GM19240 (cell line): Measurements from ENCODE around the gene EFCAB8.
"Not testable (repeated sequence)": the region's sequence is repeated elsewhere in the genome, so short reads cannot be mapped to it uniquely, and the experiment has no call there.

Experiments
- DNase-seq: peaks from one replicate; pipeline ENCODE4 v3.0.0; 2011; ENCODE audit warnings: low spot score; ENCODE audit not compliant: insufficient read length

The EFCAB8 gene

DNA sequence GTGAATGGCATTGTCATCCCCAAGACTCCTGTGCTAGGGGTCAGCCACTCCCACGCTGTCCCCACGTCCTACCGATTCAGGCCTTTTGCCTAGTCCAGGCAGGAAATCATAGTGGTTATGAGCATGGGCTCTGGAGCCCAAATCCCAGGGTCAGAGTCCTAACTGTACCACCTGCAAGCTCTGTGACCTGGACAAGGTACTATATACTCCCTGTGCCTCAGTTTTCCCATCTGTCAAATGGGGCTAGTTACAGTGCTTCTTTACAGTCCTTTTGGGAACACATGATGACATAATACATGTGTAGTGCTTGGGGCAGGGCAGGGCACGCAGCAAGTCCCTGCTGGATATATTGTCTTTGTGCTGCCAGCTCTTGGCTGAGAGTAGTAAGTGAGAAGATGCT is 27.2 kb downstream of the EFCAB8 start:
- no peak for DNase-seq

DNA sequence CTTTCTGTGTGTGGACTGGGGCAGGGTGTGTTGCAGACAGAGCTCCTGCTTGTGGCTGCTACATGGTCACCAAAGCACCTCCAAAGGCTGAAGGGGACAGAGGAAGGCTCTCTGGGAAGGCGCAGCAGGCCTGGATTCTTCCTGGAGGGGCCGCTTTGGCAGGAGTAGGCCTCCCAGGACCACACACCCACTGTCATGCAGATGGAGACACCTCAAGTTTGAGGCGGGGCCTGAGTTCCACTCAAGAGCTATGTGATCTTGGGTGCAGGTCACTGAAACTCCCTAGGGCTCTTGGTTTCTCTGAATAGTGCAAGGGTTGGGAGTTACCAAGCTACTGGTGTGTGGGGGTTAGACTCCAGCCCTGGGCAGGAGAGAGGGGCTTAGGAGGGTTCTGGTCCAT is 27.9 kb downstream of the EFCAB8 start:
- no peak for DNase-seq

DNA sequence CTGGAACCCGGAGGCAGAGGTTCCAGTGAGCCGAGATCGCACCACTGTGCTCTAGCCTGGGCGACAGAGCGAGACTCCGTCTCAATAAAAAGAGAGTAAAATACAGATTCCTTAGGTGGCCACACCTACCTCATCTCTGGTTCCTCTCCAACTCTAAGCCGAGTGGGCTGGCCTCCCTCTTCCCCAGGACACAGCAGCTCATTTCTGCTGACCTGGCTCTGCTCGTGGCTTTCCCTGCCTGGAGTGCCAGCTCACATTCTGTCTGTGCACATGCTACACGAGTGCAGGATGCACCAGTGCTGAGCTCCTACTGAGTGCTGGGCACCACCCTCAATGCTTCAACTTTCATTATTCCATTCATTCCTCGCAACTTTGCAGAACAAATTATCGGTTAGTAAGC is 28.8 kb downstream of the EFCAB8 start:
- DNase-seq, result no peak

DNA sequence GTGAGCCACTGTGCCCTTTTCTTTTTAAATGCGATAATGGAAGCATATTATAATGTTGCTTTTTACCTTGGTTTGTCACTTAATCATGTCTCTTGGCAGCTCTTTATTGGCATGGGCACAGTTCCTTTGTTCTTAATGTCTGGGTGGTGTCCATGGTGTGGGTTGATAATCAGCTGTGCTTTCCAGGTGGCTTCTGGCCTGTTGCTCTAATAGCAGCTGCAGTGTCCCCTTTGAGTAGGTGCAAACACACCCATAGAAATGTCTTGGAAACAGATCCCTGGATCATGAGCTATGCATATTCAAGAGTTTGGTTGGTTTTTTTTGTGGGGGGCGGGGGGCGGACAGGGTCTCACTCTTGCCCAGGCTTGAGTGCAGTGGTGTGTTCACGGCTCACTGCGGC is 29.9 kb downstream of the EFCAB8 start:
- no peak for DNase-seq

DNA sequence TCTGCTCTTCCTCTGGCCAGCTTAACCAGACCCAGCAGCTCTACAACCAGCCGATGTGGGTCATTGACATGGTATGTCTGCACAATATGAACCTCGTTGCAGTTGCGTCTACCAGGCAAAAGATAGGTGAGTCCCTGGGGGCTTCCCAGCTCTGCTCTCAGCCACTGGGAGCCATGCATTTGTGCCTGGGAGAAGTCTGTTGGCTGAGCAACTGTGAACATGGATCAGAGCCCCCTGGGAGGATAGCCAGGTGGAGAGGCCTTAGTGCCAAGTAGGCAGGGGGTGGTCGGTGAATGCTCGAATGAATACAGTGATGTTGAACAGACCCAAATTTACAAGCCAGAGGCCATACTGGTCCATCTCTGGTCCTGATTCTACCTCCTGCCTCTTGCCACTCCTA is 30.6 kb downstream of the EFCAB8 start:
- no peak for DNase-seq

DNA sequence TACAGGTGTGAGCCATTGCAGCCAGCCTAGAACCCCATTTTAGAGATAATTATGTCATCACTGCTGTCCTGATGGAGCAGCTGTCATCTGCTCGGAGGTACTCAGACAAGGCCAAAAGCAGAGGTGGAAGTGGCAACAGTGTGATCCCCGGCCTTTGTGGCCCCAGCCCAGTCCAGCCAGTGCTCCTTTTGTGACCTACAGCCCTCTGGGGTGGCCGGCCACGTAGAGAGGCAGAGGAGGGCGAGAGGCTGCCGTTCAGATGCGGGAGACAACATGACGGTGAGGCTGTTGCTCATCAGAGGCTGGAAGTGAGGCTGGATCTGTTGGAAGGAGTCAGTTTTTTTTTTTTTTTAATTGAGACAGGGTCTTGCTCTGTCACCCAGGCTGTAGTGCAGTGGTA is 32.8 kb downstream of the EFCAB8 start:
- DNase-seq, result no peak

DNA sequence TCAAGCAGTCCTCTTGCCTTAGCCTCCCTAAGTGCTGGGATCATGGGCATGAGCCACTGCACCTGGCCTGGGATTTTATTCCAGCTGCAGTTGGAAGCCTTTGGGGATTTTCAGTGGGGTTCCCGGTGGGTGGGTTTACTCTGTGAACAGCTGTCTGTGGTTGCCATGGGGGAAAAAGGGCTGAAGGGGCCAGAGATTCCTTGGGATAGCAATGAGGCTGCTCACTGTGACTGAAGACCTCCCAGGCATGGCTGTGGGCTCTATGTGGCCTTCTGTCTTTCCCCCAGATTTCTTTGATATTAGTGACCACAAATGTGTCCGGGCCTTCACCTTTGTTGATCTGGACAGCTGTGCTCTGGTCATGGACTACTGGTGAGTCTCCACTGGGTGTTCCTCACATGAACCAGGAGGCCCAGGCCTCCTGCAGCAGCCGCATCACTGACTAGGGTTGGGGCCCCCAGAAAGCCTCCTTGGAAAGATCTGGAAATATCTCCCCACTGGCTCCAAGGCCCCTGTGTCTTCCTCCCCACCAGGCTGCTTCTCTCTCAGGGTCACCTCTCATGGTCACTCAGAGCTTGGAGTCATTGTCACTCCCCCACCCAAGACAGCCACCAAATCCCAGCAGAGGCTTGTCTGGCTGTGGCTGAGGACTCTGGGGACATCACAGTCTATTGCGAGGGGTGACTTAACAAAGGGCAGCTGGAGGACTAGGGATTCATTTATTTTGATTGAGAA is 33.4 kb downstream of the EFCAB8 start:
- no peak for DNase-seq

DNA sequence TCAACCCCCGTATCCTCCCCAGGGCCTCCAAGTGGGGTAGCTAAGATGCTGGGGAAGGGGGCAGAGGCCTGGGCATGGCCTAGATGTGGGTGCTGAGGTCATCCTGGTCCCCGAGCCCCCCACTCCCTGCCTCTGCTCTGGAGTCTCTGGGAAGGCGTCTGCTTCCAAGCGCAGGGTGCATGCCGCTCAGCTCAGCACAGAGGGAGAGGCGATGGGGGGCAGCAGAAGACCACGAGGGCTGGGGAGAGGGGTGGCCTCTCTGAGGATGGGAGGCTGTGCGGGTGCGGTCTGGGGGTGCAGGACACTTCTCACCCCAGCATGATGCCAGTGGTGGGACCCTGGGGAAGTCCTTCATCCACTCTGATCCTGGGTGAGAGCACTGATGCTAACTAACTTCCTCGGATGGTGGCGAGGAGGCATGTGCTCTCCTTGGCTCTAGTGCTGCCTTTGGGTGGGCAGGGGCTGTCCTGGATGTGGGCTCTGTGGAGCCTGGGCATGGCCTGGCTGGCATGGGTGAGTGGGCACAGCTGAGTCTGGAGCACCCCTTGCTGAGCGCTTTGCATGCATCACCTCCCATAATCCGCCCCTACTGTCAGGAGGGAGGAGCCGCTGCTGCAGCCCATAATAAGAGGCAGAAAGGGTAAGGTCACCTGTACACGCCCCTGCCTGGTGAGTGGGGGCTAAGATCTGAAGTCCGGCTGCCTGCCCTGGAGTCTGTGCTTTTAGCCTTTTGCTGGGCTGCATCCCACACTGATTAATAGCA is 34.7 kb downstream of the EFCAB8 start:
- no peak for DNase-seq

DNA sequence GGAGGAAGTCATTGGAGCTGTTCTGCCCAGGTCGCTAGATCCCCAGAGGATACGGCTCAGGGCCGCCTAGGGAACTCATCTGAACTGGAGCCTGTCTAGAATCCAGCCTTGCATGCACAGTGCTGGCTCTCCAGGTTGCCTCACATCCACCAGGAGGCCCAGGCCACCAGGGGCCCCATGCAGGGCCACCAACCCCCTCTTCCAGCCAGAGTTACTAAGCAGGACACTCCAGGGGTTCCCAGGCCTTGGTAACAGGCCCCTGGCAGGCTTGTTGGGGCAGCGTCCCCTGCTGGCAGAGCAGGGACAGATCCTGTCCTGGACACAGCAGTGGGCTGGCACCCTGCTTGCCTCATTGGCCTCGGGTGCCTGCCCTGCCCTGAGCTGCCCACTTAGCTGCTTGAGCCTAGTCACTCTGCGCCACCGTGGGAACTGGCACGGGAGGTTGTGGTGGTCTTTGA is 35.3 kb downstream of the EFCAB8 start:
- DNase-seq, result no peak

DNA sequence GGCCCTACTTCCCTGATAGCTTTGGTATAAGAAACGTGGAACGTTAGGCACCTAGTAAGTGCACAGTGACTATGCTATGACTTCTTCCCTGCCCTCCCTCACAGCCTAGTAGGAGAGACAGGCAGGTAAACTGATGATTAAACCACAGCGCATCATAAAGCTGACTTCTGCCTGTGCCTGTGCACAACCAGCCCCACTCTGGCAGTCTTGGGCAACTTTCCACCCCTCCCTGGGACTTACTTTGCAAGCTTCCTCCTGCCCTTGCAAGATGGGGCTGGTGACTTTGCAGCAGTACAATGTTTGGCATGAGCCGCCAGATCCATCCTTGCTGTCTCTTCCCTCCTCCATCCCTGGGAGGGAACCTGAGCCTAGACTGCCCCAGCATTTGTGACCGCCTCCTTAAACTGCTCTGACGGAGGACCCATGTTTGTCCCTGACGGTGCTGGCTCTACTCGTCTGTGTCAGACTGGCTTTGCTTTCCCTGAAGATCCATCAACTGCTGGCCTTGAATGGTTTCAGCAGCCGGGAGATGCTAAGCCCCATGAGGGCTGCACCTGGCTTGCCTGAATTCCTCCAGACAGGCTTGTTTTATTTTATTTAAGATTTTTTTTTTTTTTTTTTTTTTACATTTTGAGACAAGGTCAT is 36.1 kb downstream of the EFCAB8 start:
- no peak for DNase-seq

DNA sequence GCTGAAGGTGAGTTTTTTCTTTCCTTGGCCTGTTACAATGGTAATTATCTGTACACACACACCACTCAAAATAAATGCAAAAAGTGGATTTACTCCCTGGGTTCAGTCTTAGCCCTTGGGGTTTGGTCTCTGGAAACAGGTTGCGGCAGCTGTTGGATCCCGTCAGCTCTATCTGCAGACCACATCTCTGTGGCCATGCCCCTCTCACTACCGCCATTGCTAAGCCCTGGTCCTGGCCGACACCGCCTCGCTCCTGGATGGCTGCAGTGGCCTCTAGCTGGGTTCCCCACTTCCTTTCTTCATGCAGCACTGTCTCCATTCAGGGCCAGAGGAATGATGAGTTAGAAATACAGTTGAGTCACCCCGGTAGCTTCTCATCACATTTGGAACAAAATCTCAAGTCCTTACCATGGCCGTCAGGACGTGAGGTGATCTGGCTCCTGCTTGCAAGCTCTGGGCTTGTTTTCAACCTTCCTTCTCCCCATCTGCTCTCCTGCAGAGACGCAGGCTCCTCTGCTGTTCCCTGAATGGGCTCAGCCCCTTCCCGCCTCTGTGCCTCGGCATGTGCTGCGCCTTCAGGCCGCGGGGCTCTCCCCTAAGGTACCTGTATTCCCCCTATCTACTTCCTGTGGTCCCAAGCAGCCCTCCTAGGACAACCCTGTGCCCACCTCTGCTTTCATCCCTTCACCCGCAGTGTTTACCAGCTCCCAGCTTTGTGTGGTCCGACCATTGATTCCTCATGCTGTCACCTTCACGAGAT is 38.0 kb downstream of the EFCAB8 start:
- DNase-seq, result no peak

DNA sequence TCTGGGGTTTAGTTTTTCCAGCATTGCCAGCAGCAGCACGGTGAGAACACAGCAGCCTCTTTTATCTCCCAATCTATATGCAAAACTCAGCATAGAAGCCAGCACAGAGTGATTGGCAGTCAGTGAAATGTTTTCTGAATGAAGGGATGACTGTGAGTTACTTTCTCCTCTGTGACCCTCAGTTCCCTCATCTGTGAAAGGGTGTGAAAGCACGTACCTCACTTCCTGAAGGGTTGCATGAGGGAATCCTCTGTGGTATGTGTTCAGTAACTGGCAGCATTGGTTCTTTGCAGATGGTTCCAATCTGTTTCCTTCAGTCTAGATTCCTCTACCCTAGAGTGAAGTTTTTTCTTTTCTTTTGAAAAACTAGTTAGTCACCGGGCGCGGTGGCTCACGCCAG is 40.0 kb downstream of the EFCAB8 start:
- no peak for DNase-seq

DNA sequence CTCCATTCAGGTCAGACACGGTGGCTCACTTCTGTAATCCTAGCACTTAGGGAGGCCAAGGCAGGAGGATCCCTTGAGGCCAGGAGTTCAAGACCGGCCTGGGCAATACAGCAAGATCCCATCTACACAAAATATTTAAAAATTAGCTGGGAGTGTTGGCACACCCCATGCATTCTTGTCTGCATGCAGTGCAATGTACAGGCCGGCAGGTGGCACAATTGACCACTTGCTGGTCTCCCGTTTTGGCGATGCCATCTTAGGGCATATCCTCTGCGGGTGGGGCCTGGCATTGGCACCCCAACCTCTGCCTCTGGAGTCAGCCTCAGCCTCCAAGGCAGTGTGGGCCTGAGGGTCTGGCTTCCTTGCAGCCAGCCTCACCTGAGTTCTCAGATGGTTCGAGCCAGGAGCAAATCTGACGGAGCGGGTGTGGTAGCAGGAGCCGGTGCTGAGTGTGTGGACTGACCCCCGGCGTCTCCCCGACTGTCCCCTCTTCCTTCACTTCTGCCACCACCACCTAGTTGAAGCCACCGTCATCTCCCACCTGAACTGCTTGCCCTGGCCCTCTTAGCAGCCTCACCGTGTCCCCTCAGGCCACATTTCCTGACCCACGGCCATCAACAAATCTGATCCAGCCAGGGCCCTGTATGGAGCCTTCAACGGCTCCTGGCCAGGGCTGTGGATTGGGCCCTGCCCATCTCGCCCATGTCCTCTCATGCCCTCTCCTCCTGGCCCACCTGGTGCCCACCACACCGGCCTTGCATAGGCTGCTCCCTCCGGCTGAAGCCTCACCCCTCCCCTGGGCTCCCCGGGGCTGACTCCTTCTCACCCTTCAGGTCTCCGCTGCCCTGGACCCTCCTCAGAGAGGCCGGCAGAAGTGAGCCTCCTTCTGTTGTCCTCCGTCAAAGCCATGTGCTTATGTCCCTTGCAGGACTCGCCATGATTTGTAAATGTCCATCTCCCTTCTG is 44.0 kb downstream of the EFCAB8 start:
- DNase-seq, result peak; percentile 57

DNA sequence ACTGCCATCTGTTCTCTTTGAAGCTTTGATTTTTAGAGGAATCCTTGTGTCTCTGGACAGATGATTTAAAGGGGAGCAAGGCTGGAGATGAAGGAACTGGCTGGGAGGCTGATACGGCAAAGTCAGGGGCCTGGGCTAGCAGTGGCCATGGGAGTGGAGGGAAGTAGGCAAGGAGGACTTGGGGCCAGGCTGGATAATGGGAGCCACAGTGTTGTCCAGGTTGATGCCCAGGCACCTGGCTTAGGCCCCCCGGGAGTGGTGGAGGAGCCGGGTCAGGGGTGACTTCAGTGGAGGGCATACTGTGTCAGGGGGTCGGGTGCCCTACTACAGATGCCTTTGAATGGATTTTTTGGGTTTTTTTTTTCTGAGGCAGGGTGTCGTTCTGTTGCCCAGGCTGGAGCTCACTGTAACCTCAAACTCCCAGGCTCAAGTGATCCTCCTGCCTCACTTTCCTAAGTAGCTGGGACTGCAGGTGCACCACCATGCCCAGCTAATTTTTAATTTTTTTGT is 45.0 kb downstream of the EFCAB8 start:
- no peak for DNase-seq

DNA sequence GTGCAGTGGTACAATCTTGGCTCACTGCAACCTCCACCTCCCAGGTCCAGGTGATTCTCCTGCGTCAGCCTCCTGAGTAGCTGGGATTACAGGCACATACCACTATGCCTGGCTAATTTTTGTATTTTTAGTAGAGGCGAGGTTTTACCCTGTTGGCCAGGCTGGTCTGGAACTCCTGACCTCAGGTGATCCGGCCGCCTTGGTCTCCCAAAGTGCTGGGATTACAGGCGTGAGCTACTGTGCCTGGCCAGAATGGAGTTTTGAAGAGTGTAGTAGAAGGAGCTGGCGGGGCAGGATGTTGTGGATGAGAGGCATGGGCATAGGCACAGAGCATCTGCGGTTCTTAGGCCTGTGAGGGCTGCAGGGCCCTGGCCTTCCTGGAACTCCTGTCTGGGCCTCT is 46.0 kb downstream of the EFCAB8 start:
- not testable (repeated sequence) for DNase-seq

DNA sequence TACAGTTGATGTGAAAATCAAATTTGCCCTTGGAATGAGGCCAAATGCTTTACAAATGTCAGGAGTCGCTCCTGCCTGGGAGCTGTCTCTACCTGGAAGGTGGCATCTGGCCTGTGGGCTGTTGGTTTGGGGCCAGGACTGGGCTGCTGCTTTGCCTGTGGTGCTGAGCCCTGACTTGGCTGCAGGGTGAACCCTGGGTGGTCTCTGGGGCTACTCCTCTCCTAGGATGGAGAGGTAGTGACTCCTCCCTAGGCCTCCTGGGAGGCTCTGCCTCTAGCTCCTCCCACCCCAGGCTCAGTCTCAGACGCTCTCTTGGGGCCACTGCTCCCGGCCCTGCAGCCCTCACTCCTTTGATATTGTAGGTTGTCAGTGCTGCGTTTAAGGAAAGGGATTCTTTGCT is 47.5 kb downstream of the EFCAB8 start:
- no peak for DNase-seq

DNA sequence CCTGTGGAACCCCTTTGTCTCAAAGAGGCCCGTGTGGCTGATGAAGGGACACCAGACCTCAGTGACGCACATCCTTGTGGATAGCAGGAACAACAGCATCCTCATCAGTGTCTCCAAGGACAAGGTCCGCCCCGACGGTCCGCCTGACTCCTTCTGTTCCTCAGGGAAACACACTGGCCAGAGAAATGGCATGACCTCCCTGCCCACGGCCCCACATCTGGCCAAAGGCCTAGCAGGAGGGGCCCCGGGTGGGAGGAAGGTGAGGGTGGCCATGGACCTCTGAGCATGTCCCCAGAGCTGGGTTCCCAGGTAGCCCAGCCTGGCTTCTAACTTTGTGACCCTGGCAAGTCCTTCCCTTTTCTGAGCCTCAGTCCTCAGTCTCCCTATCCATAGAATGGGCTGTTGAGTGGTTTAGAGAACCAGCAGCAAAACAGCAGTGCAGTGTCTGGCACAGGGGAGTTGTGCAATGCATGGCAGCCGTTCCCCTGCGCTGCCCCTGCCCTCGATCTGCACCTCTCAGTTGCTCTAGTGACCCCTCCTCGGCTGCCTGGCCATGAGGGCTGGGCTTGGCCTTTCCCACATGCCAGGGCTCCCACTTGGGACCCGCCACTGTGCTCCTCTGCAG is 48.3 kb downstream of the EFCAB8 start:
- DNase-seq, result no peak

DNA sequence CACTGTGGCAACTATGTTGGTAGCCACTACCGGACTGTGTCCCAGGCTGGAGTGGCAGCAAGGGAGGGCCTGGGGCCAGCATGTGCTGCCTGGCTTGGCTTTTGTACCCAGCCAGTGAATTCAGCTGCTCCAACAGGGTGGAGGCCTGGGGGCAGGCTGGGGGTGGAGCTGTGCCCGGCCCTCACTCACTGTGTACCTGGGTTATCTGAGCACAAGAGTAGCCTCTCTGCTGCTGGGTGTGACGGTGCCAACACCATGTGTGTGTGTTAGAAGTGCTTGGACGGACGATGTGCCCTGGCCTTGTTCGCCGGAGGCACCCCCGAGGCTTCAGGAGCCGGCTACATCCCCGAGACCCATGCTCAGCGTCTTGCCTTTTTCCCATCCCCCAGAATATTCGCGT is 49.2 kb downstream of the EFCAB8 start:
- DNase-seq, result no peak

DNA sequence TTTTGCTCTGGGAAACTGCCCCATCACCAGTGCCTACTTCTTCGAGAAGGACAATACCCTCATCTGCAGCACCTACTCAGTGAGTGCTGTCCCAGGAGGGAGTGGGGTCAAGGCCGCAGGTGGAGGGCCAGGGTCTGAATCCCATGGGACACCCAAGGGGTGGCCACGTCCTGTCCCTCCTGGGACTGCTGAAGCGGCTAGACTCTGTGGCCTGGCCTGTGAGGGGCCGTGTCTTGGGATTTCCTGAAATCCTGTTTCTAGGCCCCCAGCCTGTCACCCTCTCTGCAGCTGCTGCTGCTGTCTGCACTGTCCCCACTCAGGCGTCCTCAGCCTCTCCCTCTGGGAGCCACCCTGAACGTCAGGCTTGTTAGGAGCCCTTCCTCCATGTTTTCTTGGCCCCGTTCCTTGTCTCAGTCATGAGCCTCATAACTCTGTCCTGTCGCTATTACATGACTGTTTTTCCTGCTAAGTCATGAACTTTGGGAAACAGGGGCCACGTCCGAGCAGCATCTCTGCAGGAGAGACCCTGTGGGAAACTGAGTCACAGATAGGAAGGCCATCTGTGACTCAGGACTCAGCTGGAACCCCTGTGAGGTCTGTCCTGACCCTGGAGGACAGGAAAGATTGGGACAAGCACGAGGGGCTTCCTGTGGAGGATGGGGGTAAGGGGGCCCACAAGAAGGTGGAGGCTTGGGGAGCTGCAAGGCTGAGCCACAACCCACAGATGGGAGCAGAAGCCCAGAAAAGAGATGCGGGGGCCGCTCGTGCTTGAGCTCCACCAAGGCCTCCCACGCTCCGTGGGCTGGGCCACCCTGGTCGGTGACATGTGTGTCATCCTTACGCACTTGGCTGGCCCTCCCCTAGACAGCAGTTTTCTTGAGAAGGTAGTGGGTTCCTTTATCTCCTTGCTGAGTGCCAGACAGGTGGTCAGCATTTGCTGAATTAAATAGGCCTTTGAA is 49.9 kb downstream of the EFCAB8 start:
- no peak for DNase-seq
